ENCODE measurements around the gene LDB1.

Gene LDB1

GRCh38 chr10:102101152-102101551 lies 19.0 kb downstream of the LDB1 start:
- DNase-seq (ENCODE audit: low read depth) = no peak
- H3K4me3 ChIP-seq (ENCODE audit: control insufficient read depth, low read depth, low read length) = no peak overlapping the region
- TF ChIP-seq CTCF (IDR thresholded peaks at IDR 0.05; ENCODE audit: control insufficient read depth, insufficient read depth, low read depth, low read length, missing control alignments) = no peak

GRCh38 chr10:102096449-102096848 lies 23.7 kb downstream of the LDB1 start:
- no peak for DNase-seq (ENCODE audit: low read depth)
- H3K4me3 ChIP-seq (ENCODE audit: control insufficient read depth, low read depth, low read length) = no peak overlapping the region
- no peak for TF ChIP-seq CTCF (IDR thresholded peaks at IDR 0.05; ENCODE audit: control insufficient read depth, insufficient read depth, low read depth, low read length, missing control alignments)

- H3K4me3 ChIP-seq (ENCODE audit: control insufficient read depth, low read depth, low read length) = no peak overlapping the region
- TF ChIP-seq CTCF (IDR thresholded peaks at IDR 0.05; ENCODE audit: control insufficient read depth, insufficient read depth, low read depth, low read length, missing control alignments) = no peak
- DNase-seq (ENCODE audit: low read depth) = no peak
Measured at GRCh38 chr10:102090772-102091171, 29.4 kb downstream of the LDB1 start.

GRCh38 chr10:102086196-102086595 lies 34.0 kb downstream of the LDB1 start:
- H3K4me3 ChIP-seq (ENCODE audit: control insufficient read depth, low read depth, low read length) = no peak overlapping the region
- TF ChIP-seq CTCF (IDR thresholded peaks at IDR 0.05; ENCODE audit: control insufficient read depth, insufficient read depth, low read depth, low read length, missing control alignments) = no peak
- DNase-seq (ENCODE audit: low read depth) = no peak

- H3K4me3 ChIP-seq (ENCODE audit: control insufficient read depth, low read depth, low read length) = no peak overlapping the region
- DNase-seq (ENCODE audit: low read depth) = no peak
- TF ChIP-seq CTCF (IDR thresholded peaks at IDR 0.05; ENCODE audit: control insufficient read depth, insufficient read depth, low read depth, low read length, missing control alignments) = no peak
Measured at GRCh38 chr10:102085336-102085735, 34.8 kb downstream of the LDB1 start.

- DNase-seq (ENCODE audit: low read depth) = no peak
- no peak overlapping the region for H3K4me3 ChIP-seq (ENCODE audit: control insufficient read depth, low read depth, low read length)
- TF ChIP-seq CTCF (IDR thresholded peaks at IDR 0.05; ENCODE audit: control insufficient read depth, insufficient read depth, low read depth, low read length, missing control alignments) = no peak
Measured at GRCh38 chr10:102083541-102083940, 36.6 kb downstream of the LDB1 start.
